ENCODE data around the gene POLE. TPM values are rescaled to one million over a fixed set of nuclear protein-coding genes. Genes with fewer than 3 reads are reported as not detected.

The POLE gene
- total RNA-seq, 1 donor from 2014 or later = 44.7 TPM

DNA sequence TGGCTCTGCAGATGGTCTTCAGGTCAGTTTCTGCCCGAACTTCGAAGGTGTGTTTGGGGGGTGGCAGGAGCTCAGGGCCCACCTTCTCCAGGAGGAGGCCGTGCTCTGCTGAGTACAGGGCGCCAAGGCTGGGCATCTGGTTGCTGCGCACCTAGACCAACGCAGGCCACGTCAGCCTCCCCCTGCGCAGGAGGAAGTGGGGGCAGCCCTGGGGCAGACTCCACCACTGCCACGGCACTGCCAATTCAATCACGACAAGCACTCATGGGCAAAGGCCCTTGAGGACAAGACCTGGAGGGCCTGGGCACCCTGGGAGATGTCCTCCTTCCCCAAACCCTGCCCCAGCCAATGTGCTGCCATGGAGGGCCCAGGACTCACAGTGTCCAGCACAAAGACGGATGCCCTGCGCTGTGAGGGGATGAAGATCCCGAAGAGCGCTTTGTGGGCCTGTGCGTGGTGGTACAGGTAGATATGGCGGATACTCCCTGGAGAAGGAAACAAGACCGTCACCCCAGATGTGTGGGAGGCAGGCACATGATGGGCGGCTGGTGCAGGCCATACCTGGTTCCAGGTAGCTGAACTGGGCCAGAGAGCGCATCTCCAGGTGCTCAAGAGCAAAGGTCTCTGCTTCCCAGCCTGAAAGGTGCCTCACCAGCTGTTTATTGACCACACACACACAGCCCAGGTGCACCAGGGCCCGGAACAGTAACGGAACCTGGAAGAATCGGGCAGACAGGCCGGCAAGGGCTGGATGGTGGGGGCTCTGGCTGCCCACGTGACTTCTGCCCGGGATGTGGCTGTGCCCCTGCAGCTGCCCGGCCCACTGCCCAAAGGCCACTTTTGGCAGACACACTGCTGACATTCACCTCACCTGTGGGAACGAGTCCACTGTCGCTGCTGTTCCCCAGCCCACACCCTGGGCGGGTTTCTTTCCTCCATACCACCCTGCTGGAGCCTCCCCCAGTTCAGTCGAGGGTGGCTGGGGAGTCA, 44.0 kb downstream of the POLE start:
- Mint-ChIP-seq H3K9me3 (ENCODE audit: low read depth) (no peaks in the 10 kb centered on the region), H3K27ac (ENCODE audit: unreplicated experiment) (no peak overlapping the region)

DNA sequence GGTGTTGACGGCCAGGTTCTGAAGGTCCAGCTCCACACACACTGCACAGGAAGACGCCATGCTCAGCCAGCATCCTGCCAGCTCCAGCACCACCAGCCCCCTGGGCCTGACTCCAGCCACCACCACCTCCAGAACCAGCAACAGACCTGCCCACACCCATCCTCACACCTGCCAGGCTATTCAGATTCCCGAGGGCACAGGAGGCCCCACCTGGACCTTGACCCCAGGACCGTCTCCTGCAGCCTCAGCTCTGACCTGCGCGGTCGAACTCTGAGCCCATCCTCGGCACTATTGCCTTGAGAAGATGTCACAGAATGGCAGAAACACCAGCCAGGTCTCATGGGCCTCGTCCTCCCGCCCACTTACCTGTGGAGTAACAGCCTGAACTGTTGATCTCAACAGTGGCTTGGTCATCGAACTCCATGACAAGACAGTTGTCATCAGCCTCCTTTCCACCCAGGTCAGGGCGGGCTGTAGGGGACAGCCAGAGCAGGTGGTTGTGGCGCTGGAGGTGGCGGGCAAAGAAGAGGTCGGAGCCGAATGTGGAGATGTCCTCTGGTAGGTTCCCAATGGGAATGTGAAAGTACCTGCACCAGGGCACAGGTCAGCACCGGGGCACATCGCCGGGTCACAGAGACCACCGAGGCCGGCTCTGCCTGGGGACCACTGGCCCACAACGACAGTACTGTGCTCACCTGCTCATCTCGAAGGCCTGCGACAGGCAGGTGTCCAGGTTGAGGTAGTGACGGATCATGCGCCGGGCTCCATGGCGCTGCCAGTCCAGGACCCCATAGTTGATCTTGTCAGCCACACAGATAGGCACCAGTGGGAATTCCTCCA, 45.1 kb downstream of the POLE start:
- Mint-ChIP-seq H3K27ac (ENCODE audit: unreplicated experiment) (no peak overlapping the region), H3K4me1 (ENCODE audit: low read depth) (no peaks in the 10 kb centered on the region), H3K36me3 (ENCODE audit: low read depth) (peaks cover 23% of the 10 kb centered on the region), H3K9me3 (ENCODE audit: low read depth) (no peaks in the 10 kb centered on the region), H3K4me3 (ENCODE audit: unreplicated experiment) (no peak overlapping the region), H3K27me3 (ENCODE audit: low read depth) (no peaks in the 10 kb centered on the region)
- DNase-seq (ENCODE audit: low spot score) = peak; percentile 84
- TF ChIP-seq, protein P1, sequence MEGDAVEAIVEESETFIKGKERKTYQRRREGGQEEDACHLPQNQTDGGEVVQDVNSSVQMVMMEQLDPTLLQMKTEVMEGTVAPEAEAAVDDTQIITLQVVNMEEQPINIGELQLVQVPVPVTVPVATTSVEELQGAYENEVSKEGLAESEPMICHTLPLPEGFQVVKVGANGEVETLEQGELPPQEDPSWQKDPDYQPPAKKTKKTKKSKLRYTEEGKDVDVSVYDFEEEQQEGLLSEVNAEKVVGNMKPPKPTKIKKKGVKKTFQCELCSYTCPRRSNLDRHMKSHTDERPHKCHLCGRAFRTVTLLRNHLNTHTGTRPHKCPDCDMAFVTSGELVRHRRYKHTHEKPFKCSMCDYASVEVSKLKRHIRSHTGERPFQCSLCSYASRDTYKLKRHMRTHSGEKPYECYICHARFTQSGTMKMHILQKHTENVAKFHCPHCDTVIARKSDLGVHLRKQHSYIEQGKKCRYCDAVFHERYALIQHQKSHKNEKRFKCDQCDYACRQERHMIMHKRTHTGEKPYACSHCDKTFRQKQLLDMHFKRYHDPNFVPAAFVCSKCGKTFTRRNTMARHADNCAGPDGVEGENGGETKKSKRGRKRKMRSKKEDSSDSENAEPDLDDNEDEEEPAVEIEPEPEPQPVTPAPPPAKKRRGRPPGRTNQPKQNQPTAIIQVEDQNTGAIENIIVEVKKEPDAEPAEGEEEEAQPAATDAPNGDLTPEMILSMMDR (IDR thresholded peaks at IDR 0.05) = no peak

More for the DNA sequence above, 44.0 kb downstream of the POLE start:
- no peaks in the 10 kb centered on the region for H3K4me1 Mint-ChIP-seq (ENCODE audit: low read depth)
- H3K27me3 Mint-ChIP-seq (ENCODE audit: low read depth) = no peaks in the 10 kb centered on the region
- no peak overlapping the region for H3K4me3 Mint-ChIP-seq (ENCODE audit: unreplicated experiment)
- TF ChIP-seq, protein P1 (IDR thresholded peaks at IDR 0.05) = no peak
- peaks cover 27% of the 10 kb centered on the region for H3K36me3 Mint-ChIP-seq (ENCODE audit: low read depth)
- DNase-seq (ENCODE audit: low spot score) = no peak

DNA sequence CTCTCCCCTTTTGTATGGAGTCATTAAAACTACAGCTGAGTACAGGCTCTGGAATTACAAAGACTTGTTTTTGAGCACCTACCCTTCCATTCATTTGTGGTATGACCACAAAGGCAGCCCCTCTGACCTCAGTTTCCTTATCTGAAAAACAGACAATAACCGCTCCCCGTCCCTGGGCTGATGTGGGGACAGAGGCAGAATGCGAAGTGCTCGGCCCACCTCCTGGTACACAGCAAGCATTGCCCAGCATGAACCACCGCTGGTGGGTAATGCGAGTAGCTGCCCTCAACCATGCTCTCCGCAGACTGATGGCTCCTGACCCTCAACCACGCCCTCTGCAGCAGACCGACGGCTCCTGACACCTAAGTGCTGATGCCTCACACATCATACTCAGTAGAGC, 46.2 kb downstream of the POLE start:
- H3K4me3 Mint-ChIP-seq (ENCODE audit: unreplicated experiment) = no peak overlapping the region
- TF ChIP-seq, protein P1 (IDR thresholded peaks at IDR 0.05) = no peak
- no peaks in the 10 kb centered on the region for H3K9me3 Mint-ChIP-seq (ENCODE audit: low read depth)
- no peaks in the 10 kb centered on the region for H3K27me3 Mint-ChIP-seq (ENCODE audit: low read depth)
- no peaks in the 10 kb centered on the region for H3K4me1 Mint-ChIP-seq (ENCODE audit: low read depth)
- H3K36me3 Mint-ChIP-seq (ENCODE audit: low read depth) = peaks cover 25% of the 10 kb centered on the region
- peak; percentile 61 for DNase-seq (ENCODE audit: low spot score)
- H3K27ac Mint-ChIP-seq (ENCODE audit: unreplicated experiment) = no peak overlapping the region

DNA sequence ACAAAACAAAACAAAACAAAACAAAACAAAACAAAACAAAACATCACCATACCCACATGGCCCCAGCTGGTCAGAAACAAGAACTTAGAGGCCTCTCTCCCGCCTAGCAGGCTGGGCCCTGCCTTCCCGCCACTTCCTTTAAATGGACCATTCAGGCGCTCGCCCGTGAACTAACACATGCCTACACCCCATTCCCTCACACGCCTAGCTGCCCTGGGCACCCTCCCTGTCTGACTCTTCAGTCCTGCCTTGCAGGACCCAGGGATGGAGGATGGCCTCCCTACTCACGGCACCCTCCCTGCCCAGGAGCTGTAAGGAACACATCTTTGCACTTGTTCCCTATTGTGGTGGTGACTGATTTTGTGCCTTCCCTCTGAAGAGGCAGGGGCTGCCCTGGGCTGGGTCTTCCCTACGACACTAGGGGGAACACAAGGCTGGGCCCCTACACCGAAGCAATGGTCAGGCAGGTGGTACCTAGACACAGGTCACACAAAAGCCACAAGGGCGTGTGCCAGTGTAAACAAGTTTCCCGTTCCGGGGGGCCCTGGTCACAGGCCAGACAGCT, 47.1 kb downstream of the POLE start:
- Mint-ChIP-seq H3K9me3 (ENCODE audit: low read depth) (no peaks in the 10 kb centered on the region), H3K36me3 (ENCODE audit: low read depth) (peaks cover 33% of the 10 kb centered on the region), H3K27ac (ENCODE audit: unreplicated experiment) (no peak overlapping the region), H3K27me3 (ENCODE audit: low read depth) (no peaks in the 10 kb centered on the region), H3K4me3 (ENCODE audit: unreplicated experiment) (no peak overlapping the region), H3K4me1 (ENCODE audit: low read depth) (no peaks in the 10 kb centered on the region)
- TF ChIP-seq, protein P1 (IDR thresholded peaks at IDR 0.05) = no peak
- DNase-seq (ENCODE audit: low spot score) = no peak

Measured in chondrocyte (in vitro differentiated cells).